ENCODE data around the gene CFAP97D1.

GRCh38 chr17:43754947-43755346 lies 25.3 kb upstream of the CFAP97D1 start:
- TF ChIP-seq CTCF (IDR thresholded peaks at IDR 0.05), result no peak
- TF ChIP-seq POLR2A (IDR thresholded peaks at IDR 0.05), result no peak
- no peak for TF ChIP-seq EP300 (IDR thresholded peaks at IDR 0.05)
